GM12872 (cell line): ENCODE data around the gene TMEM52.

Source experiments
- TF ChIP-seq, protein P1 (sequence below): IDR thresholded peaks from 3 replicates; pipeline ENCODE4 v1.5.1; 2011; ENCODE audit warnings: low read depth, mild to moderate bottlenecking, low read length, moderate library complexity; ENCODE audit not compliant: insufficient read depth

TMEM52 gene

DNA sequence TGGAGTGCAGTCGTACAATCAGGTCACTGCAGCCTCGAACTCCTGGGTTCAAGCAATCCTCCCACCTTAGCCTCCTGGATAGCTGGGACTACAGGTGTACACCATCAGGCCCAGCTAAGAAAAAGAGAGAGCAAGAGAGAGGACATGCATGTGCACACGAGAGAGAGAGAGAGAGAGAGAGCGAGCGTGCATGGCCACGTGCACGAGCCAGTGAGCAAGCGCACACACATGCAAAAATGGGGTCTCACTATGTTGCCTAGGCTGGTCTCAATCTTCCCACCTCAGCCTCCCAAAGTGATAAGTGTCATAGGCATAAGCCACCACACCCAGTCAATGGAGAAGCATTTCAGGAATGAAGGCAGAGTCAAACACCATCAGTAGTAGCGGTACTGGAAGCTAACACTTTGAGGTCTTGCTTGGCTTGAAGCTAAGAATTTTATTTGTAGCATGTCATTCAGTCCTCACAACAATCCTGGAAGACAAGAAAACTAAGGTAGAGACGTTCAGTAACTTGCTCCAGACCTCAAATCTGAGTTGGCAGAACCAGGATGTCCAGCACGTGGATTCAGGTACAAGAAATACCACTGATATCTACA, 42.6 kb downstream of the TMEM52 start:
- TF ChIP-seq, protein P1, sequence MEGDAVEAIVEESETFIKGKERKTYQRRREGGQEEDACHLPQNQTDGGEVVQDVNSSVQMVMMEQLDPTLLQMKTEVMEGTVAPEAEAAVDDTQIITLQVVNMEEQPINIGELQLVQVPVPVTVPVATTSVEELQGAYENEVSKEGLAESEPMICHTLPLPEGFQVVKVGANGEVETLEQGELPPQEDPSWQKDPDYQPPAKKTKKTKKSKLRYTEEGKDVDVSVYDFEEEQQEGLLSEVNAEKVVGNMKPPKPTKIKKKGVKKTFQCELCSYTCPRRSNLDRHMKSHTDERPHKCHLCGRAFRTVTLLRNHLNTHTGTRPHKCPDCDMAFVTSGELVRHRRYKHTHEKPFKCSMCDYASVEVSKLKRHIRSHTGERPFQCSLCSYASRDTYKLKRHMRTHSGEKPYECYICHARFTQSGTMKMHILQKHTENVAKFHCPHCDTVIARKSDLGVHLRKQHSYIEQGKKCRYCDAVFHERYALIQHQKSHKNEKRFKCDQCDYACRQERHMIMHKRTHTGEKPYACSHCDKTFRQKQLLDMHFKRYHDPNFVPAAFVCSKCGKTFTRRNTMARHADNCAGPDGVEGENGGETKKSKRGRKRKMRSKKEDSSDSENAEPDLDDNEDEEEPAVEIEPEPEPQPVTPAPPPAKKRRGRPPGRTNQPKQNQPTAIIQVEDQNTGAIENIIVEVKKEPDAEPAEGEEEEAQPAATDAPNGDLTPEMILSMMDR: no peak

DNA sequence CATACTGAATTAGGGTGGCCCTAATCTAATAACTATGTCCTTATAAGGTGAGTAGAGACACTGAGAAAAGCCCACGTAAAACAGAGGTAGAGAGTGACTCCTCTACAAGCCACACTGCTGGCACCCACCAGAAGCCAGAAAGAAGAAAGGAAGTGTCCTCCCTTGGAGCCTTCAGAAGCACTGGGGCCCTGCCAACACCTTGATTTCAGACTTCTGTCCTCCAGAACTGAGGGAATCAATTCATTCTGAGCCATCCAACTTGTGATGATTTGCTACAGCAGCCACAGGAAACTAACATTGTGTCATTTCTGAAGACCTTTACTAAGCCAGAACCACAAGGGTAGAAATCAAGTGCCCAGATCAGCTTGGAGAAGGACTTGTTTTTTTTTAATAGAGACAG, 43.1 kb downstream of the TMEM52 start:
- TF ChIP-seq, protein P1: no peak

DNA sequence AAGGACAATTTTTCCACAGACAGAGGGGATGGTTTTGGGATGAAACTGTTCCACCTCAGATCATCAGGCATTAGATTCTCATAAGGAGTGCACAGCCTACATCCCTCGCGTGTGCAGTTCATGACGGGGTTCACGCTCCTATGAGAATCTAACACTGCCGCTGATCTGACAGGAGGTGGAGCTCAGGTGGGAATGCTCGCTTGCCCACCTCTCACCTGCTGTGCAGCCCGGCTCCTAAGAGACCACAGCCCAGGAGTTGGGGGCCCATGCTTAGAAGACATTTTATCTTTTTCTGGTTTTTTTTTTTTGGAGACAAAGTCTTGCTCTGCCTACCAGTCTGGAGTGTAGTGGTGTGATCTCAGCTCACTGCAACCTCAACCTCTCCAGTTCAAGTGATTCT, 44.2 kb downstream of the TMEM52 start:
- TF ChIP-seq, protein P1: no peak

DNA sequence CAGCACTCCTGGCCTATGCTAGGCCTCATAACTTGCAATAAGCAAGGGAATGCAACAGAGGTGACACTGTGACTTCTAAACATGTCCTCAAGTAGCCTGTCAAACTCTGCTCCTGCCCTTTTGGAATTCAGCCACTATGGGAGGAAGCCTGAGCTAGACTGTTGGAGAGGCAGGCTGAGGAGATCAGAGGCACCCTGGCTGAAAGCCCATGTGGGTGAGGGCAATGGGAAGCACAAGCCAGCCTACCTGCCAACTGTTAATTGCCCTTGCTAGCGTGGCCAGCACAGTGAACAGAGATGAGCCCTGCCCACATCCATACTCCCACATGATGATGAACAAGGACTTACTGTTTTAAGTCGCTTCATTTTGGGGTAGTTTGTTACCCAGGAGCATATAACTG, 45.9 kb downstream of the TMEM52 start:
- TF ChIP-seq, protein P1: no peak

DNA sequence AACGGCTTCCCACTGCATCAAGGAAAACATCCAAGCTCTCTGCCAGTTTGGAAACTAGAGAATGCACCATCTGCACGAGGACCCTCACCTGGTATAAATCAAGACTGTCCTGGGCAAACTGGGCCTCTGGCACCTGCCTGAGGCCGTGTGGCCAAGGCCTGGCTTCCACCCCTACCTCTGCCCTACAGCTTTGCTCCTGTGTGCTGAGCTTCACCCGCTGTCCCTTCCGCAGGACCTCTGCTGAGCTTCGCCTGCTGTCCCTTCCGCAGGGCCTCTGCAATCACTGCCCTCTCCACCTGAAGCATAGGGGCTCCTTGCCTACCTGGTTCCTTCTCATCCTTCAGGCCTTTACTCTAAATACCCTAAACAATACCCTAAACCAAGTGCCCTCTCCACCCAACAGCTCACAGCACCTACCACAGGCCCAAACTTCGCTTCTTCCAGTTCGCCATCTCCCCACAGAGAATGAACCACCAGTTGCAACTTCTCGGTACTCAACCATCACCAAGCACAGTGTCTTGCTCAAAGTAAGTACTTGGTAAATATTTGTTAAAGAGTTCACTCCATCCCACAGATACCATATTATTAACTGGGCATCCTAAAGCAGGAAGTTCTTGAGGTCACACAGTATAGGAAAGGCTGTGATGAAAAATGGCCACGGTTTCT, 46.6 kb downstream of the TMEM52 start:
- TF ChIP-seq, protein P1: no peak

DNA sequence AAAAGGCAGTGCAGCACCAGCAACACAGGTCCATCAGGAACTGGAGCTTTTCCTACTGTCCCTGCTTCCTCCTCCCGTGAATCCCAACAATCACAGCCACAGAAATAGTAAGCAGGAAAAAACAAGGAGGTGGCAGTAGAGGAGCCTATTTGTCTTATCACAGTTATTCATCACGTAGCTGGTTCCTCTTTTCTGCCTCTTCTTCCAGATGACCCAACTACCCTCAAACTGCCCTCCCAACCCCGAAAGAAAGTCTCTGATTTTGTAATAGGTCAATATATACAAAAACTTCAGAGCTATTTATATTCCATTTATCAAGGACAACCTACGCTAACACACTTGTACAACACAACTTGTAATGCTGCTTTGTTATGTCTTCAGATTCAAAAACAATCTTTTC, 49.6 kb downstream of the TMEM52 start:
- TF ChIP-seq, protein P1: no peak
